Fibroblast of skin of right quadriceps (primary cell): ENCODE data around the gene MFAP4.

Experiments used
- DNase-seq: peaks from one replicate; pipeline ENCODE4 v3.0.0-alpha.2; 2013

MFAP4 gene

GRCh38 chr17:19383681-19384470 lies 3.1 kb downstream of the MFAP4 start:
- no peak for DNase-seq

GRCh38 chr17:19382531-19383444 lies 4.2 kb downstream of the MFAP4 start:
- DNase-seq, result no peak

DNA sequence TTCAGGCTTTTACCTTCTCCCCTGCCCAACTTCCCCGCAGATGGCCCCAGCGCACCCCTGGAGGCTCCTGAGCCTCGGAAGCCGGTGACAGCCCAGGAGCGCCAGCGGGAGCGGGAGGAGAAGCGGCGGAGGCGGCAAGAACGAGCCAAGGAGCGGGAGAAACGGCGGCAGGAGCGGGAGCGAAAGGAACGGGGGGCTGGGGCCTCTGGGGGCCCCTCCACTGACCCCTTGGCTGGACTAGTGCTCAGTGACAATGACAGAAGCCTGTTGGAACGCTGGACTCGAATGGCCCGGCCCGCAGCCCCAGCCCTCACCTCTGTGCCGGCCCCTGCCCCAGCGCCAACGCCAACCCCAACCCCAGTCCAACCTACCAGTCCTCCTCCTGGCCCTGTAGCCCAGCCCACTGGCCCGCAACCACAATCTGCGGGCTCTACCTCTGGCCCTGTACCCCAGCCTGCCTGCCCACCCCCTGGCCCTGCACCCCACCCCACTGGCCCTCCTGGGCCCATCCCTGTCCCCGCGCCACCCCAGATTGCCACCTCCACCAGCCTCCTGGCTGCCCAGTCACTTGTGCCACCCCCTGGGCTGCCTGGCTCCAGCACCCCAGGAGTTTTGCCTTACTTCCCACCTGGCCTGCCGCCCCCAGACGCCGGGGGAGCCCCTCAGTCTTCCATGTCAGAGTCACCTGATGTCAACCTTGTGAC lies 5.1 kb downstream of the MFAP4 start:
- DNase-seq, result no peak

DNA sequence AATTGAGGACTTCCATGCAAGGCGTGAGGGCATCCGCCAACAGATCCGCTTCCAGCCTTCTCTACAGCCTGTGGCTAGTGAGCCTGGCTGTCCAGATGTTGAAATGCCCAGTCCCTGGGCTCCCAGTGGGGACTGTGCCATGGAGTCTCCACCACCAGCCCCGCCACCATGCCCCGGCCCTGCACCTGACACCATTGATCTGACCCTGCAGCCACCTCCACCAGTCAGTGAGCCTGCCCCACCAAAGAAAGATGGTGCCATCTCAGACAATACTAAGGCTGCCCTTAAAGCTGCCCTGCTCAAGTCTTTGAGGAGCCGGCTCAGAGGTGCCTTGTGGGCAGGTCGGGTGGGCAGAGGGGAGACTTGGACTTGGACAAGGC lies 5.6 kb downstream of the MFAP4 start:
- no peak for DNase-seq

DNA sequence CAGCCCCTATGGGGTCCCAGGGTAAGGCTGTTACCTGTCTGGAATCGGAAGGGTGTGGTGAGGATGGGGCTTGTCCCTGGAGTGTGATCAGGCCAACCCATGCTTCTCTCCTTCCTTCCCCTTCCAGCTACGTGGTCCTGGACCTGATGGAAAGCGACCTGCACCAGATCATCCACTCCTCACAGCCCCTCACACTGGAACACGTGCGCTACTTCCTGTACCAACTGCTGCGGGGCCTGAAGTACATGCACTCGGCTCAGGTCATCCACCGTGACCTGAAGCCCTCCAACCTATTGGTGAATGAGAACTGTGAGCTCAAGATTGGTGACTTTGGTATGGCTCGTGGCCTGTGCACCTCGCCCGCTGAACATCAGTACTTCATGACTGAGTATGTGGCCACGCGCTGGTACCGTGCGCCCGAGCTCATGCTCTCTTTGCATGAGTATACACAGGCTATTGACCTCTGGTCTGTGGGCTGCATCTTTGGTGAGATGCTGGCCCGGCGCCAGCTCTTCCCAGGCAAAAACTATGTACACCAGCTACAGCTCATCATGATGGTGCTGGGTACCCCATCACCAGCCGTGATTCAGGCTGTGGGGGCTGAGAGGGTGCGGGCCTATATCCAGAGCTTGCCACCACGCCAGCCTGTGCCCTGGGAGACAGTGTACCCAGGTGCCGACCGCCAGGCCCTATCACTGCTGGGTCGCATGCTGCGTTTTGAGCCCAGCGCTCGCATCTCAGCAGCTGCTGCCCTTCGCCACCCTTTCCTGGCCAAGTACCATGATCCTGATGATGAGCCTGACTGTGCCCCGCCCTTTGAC lies 6.3 kb downstream of the MFAP4 start:
- DNase-seq, result no peak

DNA sequence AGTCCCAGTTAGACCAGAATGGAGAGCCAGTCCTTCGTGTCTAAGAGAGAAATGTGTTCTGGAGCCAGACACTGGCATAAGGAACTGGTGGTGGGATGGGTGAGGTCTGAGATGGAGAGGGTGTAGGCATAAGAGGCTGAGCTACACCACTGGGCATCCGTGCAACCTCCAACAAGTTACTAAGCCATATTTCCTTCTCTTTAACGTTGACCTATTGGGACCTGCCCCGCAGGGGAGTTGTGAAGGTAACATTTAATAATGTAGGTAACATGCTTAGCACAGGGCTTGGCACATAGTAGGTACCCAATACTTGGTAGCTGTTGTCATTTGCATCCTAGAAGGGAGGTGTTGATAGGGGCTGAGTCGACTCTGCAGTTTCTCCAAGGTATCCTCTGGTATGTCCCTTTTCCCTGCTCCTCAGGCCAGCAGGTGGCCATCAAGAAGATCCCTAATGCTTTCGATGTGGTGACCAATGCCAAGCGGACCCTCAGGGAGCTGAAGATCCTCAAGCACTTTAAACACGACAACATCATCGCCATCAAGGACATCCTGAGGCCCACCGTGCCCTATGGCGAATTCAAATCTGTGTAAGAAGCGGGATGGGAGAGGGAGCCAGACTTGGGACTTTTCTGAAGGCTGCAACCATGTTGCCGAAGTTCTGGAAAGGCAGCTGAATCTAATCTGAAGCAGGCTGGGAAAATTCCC lies 7.5 kb downstream of the MFAP4 start:
- no peak for DNase-seq

GRCh38 chr17:19378416-19379360 lies 8.3 kb downstream of the MFAP4 start, which contains the start of gene MAPK7:
Gene MAPK7, plus strand, starts transcription at chr17:19378498. Its CDS starts 403 bp downstream, at chr17:19378901.
- DNase-seq, result no peak

DNA sequence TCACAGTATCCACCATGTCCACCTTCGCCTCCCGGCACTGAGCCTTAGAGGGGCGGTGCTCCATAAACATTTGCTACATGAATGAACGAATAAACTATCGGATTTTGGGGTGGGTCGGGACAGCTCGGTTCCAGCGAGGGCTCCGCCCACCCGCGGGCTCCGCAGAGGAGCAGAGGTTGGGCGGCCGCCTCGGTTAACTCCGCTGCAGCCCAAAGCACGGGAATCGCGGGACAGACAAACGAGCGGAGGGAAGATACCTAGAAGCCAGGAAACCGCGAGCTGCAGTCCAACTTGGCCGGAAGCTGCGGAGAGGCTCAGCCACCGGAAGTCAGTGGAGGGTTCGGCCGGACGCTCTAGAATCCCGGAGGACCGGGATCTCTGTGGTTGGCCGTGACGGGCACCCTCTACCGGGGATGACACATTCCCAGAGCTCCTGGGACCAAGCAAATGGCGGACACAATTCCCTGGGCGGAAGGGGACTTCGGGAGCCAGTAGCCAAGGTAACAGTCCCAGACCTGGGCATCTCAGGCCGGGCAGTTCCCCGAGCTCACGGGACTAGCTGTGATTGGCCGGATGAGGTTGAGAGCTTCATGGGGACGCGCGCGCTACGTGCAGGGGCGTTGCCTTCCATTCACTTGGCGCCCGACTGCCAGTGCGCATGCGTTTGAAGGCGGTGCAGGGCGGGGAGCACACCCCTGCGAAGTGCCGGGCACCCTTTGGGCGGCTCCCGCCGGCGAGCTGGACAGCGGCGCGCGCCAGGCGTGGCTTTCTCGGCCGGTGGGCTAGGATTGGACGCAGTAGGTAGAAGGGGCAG lies 9.2 kb downstream of the MFAP4 start:
- peak; percentile 99 for DNase-seq

GRCh38 chr17:19376811-19377210 lies 10.2 kb downstream of the MFAP4 start:
- DNase-seq, result no peak

DNA sequence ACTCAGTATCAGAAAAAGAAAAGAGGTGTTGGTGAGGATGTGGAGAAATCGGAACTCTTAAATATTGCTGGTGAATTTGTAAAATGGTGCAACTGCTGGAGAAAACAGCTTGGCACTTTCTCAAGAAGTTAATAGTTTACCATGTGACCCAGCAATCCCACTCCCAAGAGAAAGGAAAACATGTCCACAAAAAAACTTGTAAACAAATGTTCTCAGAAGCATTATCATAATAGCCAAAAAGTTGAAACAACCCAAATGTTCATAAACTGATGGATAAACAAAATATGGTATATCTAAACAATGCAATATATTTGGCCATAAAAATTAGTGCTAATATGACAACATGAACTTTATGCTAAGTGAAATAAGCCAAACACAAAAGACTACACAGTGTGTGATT lies 11.3 kb downstream of the MFAP4 start:
- no peak for DNase-seq

DNA sequence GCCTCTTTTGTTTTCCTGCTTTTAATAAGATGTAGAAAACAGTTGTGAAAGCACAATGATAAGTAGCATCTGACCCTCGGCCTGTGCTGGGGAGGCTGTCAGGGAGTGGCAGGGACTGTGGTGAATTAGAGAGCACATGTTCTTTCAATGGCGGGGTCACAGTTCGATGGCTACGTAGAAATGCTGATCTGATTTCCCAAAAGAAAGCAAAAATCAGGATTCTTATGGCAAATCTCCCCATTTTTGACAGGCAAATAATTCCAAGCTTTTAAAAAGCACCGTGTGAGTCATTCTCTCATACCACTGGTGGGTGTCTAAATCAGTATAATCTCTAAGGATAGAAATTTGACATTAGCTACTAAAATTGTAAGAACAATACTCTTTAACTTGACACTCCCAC lies 12.9 kb downstream of the MFAP4 start:
- no peak for DNase-seq

- DNase-seq, result no peak
These were observed 14.0 kb downstream of the MFAP4 start for GRCh38 chr17:19372866-19373504.

DNA sequence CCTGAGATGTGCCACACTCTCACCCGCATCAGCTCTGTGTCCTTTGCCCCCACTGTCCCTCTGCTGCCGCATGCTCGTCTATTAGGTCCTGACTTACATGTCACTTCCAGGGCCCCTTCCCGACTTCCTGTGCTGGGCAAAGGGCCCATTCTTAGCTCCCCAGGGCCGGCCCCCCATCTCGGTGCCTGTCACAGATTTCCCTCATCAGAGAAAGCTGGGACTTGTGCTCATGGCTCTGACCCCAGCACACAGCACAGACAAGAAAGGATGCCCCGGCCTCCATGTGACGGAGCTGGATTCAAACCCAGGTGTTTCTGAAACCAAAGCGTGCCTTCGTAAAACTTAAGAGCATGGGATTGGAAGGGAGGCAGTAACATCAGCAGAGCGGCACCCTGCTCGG lies 14.6 kb downstream of the MFAP4 start:
- no peak for DNase-seq

- DNase-seq, result no peak
These were observed 15.0 kb downstream of the MFAP4 start for GRCh38 chr17:19372011-19372370.

DNA sequence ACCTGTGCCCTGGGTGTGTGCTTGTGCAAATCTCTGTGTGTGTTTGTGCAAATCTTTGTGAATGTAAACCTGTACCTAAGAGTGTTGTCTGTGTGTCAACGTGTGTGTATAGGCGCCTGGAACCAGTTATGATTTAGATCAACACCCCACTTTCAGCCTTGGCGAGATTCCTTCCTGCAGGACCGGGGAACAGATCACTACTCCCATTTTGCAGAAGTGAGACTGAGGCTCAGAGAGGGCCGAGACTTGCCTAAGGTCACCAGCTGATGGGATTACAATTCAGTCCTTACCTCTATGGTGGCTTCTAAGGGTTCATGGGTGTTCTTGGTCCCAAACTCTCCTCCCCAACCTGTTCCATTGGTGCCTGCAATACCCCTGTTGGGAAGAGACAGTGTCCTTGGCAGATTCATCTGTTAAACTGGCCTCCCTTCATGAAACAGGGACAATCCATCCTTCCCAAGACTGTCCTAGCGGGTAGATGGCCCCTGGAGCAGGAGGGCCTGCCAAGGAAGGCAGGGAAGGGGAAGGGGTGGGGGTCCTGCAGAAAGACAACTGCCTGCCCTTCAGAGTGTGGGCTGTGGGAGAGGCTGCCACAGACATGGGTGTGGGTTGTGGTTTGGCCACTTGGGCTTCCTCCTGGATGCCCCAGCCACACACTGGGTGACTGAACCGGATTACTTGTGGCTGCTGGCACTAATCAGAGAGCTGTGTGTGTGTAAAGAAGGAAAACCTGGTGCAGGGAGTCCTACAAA lies 15.6 kb downstream of the MFAP4 start:
- DNase-seq, result no peak

DNA sequence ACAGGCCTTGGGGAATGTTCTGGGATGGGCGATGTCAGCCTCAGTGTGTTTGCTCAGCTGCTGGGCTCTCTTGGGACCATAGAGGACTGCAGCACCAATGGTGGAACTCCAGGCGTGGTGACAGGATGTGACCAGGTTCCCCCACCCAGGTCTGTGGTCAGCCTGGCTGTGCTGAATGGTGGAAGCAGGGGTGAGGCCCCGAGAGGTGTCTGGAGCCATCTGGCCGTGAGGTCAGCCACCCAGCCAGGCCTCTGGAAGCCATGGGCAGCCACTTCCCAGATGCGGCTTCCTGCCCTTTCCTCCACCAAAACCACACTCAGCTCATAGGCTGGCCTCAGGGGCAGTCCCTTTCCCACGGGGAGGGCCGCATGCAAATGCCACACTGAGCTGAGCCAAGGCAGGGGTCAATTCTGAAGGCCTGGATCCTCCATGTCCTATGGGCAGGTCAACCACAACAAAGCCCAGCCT lies 16.5 kb downstream of the MFAP4 start:
- DNase-seq, result no peak

GRCh38 chr17:19369846-19370492 lies 17.0 kb downstream of the MFAP4 start:
- no peak for DNase-seq
